ENCODE data around the gene HCFC2.
"Not testable (repeated sequence)": the region's sequence is repeated elsewhere in the genome, so short reads cannot be mapped to it uniquely, and the experiment has no call there.

HCFC2 gene

DNA sequence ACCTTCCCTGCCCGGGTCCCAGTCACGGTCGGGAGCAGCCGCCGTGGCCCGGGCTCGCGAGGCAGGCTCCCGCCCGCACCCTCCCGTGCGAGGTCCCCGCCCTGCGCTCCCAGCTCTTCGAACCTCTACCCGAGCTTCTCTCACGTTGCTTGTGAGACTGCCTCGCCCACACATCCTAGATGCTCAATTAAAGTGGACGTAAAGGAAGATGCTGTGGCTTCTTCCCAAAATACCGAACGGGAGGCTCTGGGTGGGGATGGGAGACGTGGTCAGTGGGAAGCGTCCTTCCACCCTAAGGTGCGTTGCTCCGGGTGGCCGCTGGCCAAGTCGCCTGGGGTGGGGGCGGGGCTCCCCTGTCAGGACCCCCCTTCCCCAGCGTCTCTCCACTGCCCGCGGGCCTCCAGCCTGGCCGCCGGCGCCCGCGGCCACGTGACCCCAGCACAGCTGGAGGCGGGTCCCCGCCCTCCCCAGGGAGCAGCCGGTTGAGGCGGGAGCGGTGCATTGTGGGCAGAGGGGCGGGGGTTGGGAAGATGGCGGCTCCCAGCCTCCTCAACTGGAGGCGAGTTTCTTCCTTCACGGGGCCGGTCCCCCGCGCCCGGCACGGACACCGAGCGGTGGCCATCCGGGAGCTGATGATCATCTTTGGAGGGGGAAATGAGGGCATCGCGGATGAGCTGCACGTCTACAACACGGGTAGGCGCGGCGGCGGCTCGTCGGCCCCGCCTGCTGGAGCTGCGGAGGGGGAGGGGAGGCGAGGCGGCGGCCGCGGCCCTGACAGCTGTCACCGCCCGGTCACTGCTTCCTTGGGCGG is at the start of gene HCFC2:
TSS of gene HCFC2 (plus strand) at position 501 of the 811 bp plus-strand sequence. CDS start at position 531, 30 bp downstream.
- DNase-seq: peak; percentile 40

DNA sequence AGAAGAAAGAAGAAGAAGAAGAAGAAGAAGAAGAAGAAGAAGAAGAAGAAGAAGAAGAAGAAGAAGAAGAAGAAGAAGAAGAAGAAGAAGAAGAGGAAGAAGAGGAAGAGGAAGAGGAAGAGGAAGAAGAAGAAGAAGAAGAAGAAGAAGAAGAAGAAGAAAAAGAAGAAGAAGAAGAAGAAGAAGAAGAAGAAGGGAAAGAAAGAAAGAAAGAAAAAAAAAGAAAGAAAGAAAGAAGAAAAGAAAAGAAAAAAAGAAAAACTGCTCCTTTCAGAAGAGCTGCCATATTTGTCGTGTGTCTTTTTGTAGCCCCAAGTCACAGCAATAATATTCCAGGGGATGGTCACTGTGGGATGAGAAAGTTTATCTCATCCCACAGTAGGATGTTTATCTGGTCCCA is 42.5 kb upstream of the HCFC2 start:
- DNase-seq: not testable (repeated sequence)

DNA sequence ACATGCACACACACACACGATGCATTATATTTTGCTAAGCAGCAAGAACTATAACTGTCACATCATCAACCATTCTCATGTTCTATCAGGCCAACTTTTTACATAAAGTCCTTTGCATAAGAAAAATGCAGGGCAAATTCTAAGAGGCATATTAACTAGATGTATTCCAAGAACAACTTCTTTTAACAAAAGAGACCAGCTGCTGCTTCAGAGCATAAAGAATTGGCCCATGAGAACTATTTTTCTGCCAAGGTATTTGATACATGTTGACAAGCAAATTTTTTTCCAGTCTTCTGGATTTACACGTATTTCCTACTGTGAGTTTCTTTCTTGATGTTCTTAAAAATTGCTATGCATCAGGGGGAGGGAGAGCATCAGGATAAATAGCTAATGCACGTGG is 41.5 kb upstream of the HCFC2 start:
- no peak for DNase-seq

DNA sequence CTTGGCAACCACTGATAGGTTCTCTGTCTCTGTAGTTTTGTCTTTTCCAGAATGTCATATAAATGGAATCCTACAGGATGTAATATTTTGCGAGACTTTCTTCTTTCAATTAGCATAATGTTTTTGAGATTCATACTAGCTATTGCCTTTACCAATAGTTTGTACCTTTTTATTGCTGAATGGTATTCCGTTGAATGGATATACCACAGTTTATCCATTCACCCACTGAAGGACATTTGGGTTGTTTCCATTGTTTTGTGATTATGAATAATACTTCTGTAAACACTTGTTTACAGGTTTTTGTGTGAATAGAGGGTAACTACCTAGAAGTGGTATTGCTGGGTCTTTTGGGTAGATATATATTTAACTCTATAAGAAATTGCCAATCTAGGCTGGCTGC is 40.6 kb upstream of the HCFC2 start:
- DNase-seq: no peak

DNA sequence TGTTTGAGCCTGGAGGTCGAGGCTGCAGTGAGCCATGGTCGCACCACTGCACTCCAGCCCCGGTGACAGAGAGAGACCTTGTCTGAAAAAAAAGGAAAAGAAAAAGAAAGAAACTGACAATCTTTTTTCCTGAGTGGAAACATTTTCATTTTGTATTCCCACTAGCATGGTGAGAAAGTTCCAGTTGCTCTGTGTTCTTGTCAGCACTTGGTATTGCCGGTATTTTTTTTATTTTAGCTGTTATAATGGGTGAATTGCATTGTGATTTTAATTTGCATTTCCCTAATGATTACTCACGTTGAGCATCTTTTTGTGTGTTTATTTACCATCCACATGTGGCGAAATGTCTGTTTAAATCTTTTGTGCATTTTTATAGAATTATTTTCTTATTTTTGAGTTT is 40.0 kb upstream of the HCFC2 start:
- no peak for DNase-seq

DNA sequence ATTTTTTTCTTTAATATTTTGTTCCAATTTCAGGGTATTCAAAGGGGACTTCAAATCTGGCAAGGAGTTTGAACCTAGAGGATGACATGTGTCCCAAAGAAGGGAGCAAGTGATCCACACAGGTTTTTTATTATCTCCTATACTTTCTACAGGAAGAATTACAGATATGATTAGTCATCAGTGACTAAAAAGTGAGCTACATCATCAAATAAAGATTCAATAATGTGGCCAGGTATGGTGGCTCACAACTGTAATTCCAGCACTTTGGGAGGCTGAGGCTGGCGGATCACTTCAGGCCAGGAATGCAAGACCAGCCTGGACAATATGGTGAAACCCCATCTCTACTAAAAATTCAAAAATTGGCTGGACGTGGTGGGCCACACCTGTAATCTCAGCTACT is 38.6 kb upstream of the HCFC2 start:
- DNase-seq: no peak

DNA sequence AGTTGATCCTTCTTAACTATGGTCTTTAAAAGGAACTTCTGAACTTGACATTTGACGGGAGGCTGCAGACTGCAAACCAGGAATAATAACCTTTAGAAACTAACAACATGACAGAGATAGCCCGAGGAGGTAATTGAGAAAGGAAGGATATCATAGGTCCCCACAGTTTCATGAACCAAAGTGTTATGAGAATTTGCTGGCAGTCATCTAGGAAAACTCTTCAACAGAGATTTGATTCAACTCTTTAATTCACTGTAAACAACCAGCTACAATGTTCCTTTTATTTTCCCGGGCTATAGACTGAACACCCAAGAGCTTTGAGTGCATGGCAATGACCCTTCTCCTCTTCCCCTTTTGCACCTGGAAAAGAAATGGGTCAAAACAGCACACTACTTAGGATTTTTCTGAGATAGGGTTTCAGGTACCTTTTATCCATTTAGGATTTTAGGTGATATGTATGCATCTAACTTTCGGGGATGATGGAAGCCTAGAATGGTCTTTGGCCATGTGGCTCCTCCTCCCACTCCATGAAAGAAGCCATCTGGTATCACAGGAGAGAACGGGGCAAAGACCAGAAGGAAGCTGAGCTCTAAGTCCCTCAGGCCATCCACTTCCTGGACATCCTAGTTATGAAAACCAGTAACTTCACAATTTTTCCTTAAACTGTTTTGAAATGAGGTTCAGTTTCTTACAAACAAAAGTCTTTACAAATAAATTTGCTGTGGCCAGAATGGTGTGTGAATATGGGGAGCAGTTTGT is 37.3 kb upstream of the HCFC2 start:
- no peak for DNase-seq

DNA sequence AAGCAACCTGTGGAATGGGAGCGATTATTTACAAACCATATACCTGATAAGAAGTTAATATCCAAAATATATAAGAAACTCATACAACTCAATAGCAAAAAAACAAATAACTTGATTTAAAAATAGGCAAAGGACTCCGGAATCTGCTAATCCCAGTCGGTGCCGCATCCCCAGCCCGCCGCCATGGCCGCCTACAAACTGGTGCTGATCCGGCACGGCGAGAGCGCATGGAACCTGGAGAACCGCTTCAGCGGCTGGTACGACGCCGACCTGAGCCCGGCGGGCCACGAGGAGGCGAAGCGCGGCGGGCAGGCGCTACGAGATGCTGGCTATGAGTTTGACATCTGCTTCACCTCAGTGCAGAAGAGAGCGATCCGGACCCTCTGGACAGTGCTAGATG is 33.7 kb upstream of the HCFC2 start:
- not testable (repeated sequence) for DNase-seq

DNA sequence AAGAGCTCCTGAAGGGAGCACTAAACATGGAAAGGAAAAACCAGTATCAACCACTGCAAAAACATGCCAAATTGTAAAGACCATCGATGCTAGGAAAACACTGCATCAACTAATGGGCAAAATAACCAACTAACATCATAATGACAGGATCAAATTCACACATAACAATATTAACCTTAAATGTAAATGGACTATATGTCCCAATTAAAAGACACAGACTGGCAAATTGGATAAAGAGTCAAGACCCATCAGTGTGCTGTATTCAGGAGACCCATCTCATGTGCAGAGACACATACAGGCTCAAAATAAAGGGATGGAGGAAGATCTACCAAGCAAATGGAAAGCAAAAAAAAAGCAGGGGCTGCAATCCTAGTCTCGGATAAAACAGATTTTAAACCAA is 28.2 kb upstream of the HCFC2 start:
- not testable (repeated sequence) for DNase-seq

DNA sequence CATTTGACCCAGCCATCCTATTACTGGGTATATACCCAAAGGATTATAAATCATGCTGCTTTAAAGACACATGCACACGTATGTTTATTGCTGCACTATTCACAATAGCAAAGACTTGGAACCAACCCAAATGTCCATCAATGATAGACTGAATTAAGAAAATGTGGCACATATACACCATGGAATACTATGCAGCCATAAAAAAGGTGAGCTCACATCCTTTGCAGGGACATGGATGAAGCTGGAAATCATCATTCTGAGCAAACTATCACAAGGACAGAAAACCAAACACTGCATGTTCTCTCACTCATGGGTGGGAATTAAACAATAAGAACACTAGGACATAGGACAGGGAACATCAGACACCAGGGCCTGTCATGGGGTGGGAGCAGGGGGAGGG is 24.6 kb upstream of the HCFC2 start:
- not testable (repeated sequence) for DNase-seq

DNA sequence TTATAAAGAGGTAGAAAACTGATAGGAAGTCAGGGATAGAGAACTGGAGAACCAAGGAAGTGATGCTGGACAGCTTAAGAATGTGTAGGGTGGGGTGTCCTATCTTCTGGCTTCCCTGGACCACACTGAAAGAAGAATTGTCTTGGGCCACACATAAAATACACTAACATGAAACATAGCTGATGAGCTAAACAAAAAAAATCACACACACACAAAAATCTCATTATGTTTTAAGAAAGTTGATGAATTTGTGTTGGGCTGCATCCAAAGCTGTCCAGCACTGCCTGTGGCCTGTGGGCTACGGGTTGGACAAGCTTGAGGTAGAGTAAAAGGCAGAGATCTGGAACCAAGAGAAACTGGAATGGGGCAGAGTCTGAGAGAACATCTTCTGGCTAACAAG is 21.8 kb upstream of the HCFC2 start:
- DNase-seq: no peak

DNA sequence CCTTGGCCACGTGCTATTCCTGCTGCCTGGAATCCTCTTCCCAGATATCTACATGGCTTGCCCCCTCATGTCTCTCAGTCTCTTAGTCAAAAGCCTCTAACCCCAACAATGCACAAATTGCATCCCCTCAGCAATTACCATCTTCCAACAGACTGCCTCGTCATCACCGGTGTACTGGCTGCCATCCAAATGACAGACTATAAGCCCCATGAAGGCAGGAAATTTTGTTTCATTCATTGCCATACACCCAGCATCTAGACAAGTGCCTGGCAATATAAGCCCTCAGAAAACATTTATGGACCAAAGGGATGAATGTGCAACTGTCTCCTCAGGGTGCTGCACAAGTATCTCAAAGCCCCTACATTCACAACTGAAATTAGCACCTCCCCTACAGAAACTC is 20.2 kb upstream of the HCFC2 start:
- DNase-seq: no peak

DNA sequence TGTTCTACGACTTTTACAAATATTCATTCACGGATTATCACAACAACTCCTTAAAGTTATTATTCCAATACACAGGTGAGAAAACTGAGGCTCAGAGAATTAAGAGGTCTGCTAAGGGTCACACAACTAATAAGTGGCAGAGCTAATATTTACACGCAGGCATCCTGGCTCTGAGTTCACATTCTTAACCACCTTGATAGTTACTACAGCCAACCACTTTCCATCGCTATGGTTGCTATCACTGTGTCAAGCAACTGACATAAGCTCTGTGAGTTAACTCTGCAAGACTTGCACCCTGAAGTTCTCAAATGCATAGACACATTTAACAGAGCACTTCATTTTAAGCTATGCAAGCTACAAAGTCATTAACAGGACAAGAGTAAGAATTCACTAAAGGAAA is 18.0 kb upstream of the HCFC2 start:
- DNase-seq: no peak

DNA sequence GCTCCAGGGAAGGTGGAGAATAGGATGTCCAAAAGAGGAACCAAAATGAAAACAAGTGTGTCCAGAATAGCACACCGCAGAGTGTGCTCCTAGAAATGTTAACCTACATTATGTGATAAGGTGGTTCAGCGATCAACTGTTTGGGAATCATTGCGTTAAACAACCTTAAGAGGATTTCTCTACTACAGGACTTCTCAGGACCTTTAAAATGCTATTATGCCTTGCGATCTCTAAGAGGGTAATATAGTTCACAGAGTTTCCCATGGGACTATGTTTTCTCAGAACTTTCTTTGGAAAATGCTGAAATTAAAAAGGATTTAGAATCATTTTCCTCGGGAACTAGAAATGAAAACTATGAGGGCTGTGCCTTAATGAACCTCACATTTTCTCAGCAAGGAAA is 16.2 kb upstream of the HCFC2 start:
- no peak for DNase-seq

DNA sequence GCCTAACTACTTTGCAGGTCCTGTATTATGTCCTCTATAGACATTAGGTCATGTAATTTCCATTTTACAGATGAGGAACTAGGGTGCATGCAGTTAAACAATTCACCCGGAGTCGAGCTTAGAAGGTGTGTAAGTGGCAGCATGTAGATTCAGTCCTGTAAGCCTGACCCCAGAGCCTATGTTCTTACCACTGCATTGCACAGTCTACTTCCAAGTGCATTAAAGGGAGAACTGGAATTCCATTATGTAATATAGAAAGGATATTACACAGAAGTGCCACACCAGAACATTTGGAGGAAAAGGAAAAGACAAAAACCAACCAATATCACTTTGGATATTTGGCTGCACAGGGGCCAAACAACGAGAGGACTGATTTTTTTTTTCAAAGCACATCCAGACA is 15.5 kb upstream of the HCFC2 start:
- no peak for DNase-seq

DNA sequence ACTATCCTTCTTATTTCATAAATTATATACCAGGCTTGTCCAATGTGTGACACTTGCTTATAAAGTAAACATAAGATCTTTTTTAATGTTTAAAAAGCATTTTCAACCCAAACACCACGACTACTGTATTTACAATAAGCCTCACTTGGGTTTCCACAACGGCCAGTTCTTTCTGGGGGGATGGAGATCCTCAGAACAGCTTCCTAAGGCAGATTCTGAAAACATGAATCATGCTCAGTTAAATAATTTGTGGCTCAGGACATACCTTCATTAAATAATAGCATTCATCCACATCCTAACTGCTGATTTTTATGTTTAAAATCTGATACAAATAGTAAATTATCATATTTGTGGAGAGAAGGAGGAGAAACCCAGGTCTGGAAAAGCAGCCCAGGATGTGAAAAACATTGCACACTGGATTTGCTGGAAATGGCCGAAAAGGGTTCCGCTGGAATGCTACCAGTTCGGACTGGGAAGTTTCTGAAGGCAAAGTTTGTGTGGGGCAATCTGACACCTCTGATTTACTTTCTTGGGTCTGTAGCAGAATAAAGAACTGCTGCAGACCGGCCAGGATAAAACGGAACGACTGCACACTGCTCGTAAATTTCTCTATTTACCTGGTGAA is 14.9 kb upstream of the HCFC2 start:
- DNase-seq: no peak

DNA sequence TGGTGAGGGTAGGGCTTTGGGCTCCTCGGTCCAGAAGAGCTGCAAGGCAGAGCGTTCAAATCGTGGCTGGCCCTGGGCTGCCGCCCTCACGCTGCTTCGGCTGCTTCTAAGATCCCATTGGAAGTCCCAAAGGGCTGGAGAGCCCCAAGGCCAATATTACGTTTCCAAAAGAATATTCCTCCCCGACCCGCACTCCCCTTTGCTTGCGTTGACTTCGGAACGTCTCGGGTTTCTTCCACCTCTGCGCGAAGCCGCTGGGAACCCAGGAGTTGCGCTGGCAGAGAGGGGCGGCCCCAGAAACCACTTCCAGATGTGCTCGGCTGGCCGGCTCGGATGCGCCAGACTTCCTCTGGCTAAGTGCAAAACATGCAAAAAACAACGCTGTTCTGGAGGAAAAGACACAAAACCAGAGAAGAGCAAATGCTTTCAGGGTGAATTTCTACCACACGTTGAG is 14.4 kb upstream of the HCFC2 start, which contains the start of gene GLT8D2:
TSS of gene GLT8D2 (minus strand) at position 285 of the 454 bp plus-strand sequence. CDS start 30,539 bp downstream, outside the sequence.
- DNase-seq: no peak

DNA sequence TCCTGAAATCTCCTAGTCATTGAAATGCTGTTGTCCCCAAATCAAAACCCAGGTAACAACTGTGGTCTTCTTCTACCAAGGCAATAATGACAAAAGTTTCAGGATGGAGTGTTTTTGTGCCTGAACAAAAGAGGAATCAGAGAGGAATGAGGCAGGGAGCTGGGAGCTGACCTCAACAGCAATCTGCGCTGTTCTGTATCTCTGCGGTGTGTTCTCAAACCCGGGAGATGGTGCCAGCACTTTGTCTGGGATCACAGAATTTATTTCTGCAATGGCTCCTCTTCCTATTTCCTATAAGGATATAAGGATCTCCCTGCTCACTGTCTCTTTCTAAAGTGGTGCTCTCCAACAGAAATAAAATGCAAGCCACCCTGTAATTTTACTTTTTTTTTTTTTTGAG is 13.9 kb upstream of the HCFC2 start:
- DNase-seq: no peak

DNA sequence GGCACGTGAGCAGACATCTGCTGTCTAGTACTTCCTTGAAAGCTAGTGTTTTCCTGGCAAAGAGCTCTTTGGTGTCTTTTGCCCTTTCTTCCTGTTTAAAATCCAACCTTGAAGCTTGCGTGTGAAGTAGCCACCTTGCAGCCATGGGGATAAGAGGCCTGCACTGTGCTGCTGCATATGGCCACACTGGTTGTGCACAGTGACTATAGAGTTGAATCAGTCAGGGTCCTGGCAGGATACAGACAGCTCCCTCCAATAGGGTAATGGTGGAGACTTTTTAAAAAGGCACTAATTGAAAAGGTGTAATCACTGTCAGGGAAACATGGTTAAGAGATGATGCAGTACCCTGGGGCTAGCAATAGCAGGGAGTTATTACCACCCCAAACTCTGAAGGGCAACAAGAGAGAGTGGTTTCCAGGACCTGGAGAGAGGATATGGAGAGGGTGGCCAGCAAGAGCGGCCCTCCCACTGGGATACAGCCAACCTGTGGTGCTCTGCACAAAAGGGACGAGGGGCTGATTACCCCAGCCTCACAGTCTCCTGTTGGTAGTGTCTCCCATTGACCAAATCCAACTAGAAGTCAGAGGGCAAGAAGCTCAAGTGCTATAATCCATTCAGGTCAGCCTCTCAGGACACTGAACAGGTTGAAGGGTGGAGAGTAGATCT is 9.5 kb upstream of the HCFC2 start:
- no peak for DNase-seq

DNA sequence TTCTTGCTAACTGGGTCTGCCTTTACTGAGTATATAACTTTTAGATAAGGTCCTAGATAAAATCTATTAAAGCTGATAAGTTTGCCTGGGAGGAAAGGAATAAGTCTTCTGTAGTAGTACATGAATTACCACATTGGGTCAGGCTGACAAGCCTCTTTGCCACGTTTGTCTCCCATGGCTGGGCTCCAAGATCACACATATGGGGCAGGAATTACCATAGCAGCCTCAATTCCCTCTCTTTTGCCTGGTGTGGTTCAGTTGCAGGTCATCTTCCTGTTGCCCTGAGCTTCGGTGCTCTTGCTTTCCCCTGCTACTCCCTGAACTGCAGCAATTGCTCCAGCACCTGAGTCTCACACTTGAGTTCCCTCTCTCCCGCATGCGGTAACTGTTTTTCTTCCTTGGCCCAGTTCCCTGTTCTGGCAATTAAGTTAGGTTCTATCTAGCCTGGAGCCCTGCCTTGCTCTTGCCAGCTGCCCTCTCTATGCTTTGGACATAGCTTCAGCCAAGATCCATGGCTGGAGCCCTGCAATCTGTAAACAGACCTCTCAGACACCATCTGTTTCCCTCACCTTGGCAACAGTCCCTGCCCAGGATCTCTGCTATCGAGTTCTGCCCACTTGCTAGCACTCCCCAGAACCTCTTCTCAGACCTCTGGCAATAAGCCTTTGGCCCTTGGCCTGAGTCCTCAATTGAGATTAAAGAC is 8.5 kb upstream of the HCFC2 start:
- no peak for DNase-seq

DNA sequence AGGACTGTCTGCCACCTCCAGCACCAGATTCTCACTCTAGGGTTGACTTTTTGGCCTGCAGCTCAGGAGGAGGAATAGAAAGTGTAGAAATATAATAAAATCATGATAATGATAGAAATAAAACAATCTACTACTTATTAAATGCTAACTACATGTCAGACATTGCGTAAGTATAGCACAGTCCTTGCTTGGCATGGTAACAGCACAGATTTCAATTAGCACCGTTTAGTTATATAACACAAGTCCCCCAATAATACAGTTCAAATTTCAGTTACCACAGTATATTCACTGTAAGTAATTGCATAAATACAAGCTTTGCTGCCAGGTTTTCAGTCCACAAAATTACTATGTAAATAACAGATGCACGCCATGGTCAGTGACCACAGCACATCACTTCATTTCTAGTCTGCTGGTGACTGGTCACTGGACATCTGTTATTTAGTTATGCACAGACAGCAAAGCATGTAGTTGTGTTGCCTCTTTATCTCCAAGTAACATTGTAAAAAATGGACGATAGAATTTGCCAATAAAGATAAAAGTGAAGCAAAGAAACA is 7.8 kb upstream of the HCFC2 start:
- DNase-seq: no peak

DNA sequence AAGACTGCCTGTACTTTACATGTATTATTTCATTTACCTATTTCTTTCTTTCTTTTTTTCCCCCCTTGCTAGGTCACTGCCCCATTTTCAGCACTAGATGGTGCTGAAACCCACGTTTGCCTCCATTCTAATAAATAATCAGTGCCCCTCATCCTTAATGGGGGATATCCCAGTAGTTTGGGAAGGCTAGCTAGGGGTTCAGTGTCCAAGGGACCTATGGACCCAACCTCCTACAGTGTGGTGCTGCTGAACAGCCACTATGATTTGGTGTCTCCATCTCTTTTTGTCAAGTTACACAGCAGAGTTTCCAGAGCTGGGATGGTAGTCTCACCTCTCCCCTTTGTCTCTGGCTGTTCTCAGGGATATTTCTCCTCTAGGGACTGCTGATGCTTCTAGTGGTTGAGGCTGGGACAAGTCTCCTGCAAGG is 6.5 kb upstream of the HCFC2 start:
- DNase-seq: no peak
